ENCODE measurements around the gene CHRNB1.

DNA sequence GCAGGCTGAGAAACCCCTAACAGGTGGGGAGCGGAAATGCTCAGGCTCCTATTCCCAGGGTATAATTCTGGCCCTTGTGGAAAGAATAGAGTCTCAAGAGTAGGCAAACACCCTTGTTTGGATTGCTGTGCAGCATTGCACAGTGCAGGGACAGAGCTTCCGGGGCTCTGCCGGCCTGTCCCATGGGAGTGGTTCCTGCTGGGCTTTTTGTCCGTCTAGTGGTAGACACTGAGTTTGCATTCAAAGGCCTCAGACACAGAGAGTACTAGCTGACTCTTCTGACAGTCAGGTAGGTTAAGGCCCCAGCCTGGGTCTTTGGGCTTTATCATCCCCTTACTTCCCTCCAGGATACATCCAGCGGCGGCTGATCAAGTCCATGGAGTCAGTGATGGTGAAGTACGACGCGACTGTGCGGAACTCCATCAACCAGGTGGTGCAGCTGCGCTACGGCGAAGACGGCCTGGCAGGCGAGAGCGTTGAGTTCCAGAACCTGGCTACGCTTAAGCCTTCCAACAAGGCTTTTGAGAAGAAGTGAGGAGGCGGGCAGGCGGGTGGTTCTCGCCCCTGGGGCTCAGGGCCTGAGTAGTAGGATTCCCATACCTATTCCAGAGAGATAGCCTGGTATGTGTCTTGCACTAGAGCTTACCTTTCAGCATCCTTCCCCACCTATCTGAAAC, 57.4 kb downstream of the CHRNB1 start:
- TF ChIP-seq POLR2A (IDR thresholded peaks at IDR 0.05): no peak
- TF ChIP-seq, protein P1, sequence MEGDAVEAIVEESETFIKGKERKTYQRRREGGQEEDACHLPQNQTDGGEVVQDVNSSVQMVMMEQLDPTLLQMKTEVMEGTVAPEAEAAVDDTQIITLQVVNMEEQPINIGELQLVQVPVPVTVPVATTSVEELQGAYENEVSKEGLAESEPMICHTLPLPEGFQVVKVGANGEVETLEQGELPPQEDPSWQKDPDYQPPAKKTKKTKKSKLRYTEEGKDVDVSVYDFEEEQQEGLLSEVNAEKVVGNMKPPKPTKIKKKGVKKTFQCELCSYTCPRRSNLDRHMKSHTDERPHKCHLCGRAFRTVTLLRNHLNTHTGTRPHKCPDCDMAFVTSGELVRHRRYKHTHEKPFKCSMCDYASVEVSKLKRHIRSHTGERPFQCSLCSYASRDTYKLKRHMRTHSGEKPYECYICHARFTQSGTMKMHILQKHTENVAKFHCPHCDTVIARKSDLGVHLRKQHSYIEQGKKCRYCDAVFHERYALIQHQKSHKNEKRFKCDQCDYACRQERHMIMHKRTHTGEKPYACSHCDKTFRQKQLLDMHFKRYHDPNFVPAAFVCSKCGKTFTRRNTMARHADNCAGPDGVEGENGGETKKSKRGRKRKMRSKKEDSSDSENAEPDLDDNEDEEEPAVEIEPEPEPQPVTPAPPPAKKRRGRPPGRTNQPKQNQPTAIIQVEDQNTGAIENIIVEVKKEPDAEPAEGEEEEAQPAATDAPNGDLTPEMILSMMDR (IDR thresholded peaks at IDR 0.05): no peak

Measured in lower leg skin (tissue), 3 donors.